ENCODE measurements around the gene RAD23B. TPM values are rescaled to one million over a fixed set of nuclear protein-coding genes. Genes with fewer than 3 reads are reported as not detected.
A peak's percentile ranks its signal among the peaks of the same experiment; 100 is the strongest.

Gene RAD23B
- total and polyA plus RNA-seq, 8 donors: 19.5 to 81.2 (median 65.3) TPM

DNA sequence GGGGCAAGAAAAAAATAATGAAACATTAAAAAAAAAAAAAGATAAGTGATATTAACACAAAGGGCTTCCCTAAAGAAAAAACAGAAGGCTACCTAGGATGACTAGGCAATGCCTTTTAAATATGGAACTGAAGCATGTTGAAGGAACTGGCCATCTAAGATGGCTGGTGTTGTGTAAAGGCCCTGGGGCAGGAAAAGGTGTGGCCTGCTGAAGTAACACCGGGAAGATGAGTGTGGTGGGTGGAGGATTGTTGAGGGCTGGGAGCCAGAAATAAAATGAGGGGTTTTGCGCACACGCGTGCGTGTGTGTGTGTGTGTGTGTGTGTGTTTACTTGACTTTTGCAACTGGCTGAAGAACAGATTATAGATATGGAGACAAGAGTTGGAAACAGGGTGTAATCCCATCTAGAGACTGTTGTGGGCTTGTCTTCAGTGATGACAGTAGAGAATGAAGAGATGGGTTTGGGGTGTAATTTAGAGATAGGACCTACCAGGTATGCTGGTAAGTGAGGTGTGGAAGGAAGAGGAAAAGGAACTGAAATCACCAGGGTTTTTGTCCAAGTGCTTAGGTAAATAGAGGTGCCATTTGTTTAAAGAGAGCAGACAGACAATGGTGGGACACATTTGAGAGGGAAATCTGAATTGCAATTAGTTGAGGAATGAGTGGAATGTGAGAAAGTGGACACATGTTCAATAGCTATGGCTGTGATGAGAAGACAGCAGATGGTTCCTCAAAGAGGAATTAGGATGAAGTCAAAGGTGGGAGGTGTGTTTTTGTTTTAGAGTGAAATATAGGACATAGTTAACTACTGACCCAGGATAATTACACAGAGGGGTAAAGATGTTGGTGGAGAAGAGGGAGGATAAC is 33.9 kb downstream of the RAD23B start:
- peak in 1 of 4 donors; percentile 10 for ATAC-seq
- no peak for FAIRE-seq
- 90 to 92% methylated on average over 5 of the region's 5 CpGs for WGBS, 2 donors
- peaks cover 0 to 3% (median 0%) of the 10 kb centered on the region in 3 donors for H3K4me1 ChIP-seq
- no peak overlapping the region for H3K4me3 ChIP-seq
- H3K27ac ChIP-seq: no peak overlapping the region
- intact Hi-C loops (cut with DNase I): no loop called here
- peaks cover 0 to 39% (median 14%) of the 10 kb centered on the region in 3 donors for H3K36me3 ChIP-seq
- no peaks in the 10 kb centered on the region for H3K27me3 ChIP-seq
- no peaks in the 10 kb centered on the region for H3K9me3 ChIP-seq
- no peak for DNase-seq
- no peak for TF ChIP-seq CTCF (IDR thresholded peaks at IDR 0.05)

DNA sequence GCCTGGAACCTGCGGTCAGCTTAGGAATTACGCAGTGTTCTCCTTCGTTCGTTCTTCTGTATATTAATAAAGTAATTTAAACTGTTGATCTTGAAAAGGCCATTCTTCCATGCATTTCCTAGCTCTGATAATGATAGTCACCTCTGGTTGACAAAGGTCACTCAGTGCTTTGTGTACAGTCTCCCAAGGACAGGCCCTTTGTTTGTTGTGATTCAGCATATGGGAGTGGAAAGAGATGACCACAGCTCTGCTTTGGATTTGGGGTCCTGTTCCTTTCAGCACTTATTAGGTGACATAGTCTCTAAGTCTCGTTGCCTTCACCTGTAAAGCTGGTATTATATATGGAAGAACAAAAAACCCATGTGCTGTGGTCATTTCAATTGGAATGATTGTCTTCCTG is 39.6 kb downstream of the RAD23B start:
- intact Hi-C loops (cut with DNase I): no loop called here
- Histone ChIP-seq H3K36me3 (peaks cover 0 to 38% (median 19%) of the 10 kb centered on the region in 3 donors), H3K27ac (no peak overlapping the region), H3K9me3 (no peaks in the 10 kb centered on the region), H3K27me3 (no peaks in the 10 kb centered on the region), H3K4me1 (no peaks in the 10 kb centered on the region), H3K4me3 (no peak overlapping the region)
- 83 to 88% methylated on average over 5 of the region's 5 CpGs for WGBS, 2 donors
- FAIRE-seq: no peak
- ATAC-seq: no peak
- TF ChIP-seq CTCF (IDR thresholded peaks at IDR 0.05): no peak
- DNase-seq: no peak

GRCh38 chr9:107323836-107324585 is 40.9 kb downstream of the RAD23B start:
- no peaks in the 10 kb centered on the region for H3K9me3 ChIP-seq
- FAIRE-seq: no peak
- DNase-seq: no peak
- no peak for ATAC-seq
- no peak for TF ChIP-seq CTCF (IDR thresholded peaks at IDR 0.05)
- no peak overlapping the region for H3K4me3 ChIP-seq
- intact Hi-C loops (cut with DNase I): no loop called here
- no peaks in the 10 kb centered on the region for H3K4me1 ChIP-seq
- 84 to 85% methylated on average over 4 of the region's 4 CpGs for WGBS, 2 donors
- H3K27ac ChIP-seq: no peak overlapping the region
- H3K27me3 ChIP-seq: no peaks in the 10 kb centered on the region
- peaks cover 0 to 38% (median 19%) of the 10 kb centered on the region in 3 donors for H3K36me3 ChIP-seq

DNA sequence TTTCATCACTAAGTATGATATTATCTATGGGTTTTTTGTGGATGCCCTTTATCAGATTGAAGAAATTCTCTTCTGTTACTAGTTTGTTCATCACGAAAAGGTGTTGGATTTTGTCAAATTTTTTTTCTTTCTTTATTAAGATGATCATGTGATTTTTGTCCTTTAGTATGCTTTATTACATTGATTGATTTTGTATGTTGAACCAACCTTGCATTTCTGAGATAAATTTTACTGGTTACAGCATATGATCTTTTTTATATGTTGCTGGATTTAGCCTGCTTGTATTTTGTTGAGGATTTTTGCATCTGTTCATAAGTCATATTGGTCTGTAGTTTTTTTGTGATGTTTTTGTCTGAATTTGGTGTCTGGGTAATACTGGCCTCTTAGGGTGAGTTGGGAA is 42.8 kb downstream of the RAD23B start:
- Histone ChIP-seq H3K36me3 (peaks cover 0 to 37% (median 22%) of the 10 kb centered on the region in 3 donors), H3K4me1 (no peaks in the 10 kb centered on the region), H3K9me3 (no peaks in the 10 kb centered on the region), H3K4me3 (no peak overlapping the region), H3K27me3 (no peaks in the 10 kb centered on the region), H3K27ac (no peak overlapping the region)
- TF ChIP-seq CTCF (IDR thresholded peaks at IDR 0.05): no peak
- DNase-seq (no peak), FAIRE-seq (no peak), ATAC-seq (no peak)
- 99 to 100% methylated on average over 1 of the region's 1 CpG for WGBS, 2 donors
- intact Hi-C loops (cut with DNase I): no loop called here

Measured in pancreas (tissue), 10 donors.